H1 (cell line): ENCODE measurements around the gene POLDIP3. TPM values are rescaled to one million over a fixed set of nuclear protein-coding genes. Genes with fewer than 3 reads are reported as not detected.
A peak's percentile ranks its signal among the peaks of the same experiment; 100 is the strongest.

Source experiments
- CTCF ChIA-PET: fragments of 300-600 bp; sonication (Branson Sonifier 250); formaldehyde crosslinking; loops from one replicate; lab custom pipeline; 2021; ENCODE audit not compliant: partially characterized antibody; lab: Charles Lee
- POLR2A ChIA-PET: fragments of 300-600 bp; sonication (Branson Sonifier 250); formaldehyde crosslinking; loops from one replicate; lab custom pipeline; 2021; ENCODE audit warnings: inconsistent platforms; ENCODE audit not compliant: partially characterized antibody; lab: Charles Lee
- DNase-seq, 2 experiments: peaks; one replicate each; pipeline versions ENCODE4 v3.0.0 to v3.0.0-alpha.2; 2010 to 2022; ENCODE audit warnings: low spot score in 2 of 2, low read depth in 1 of 2, mixed read lengths in 1 of 2
- FAIRE-seq: peaks from 2 replicates; lab custom pipeline; 2011; peaks lifted over from hg19 to GRCh38; lab: Jason Lieb, UNC
- H2AFZ ChIP-seq: 2 replicates; pipeline ENCODE4 v1.8.1; 2012; ENCODE audit warnings: low read length, inconsistent platforms
- H2AK5ac ChIP-seq: 2 replicates; pipeline ENCODE4 v1.6.1; 2013; ENCODE audit warnings: low read depth, low read length
- H2BK120ac ChIP-seq: replicated peaks from 2 replicates; pipeline ENCODE3; 2013; ENCODE audit warnings: low read depth, low read length, inconsistent platforms
- H2BK12ac ChIP-seq: 2 replicates; pipeline ENCODE4 v1.6.1; 2013; ENCODE audit warnings: low read depth, low read length
- H2BK15ac ChIP-seq: 2 replicates; pipeline ENCODE4 v1.6.1; 2013; ENCODE audit warnings: low read length
- H2BK20ac ChIP-seq: 2 replicates; pipeline ENCODE4 v1.6.1; 2013; ENCODE audit warnings: low read length
- H2BK5ac ChIP-seq: 2 replicates; pipeline ENCODE4 v1.6.1; 2013; ENCODE audit warnings: low read depth, low read length
- H3K14ac ChIP-seq: 2 replicates; pipeline ENCODE4 v1.6.1; 2013; ENCODE audit warnings: inconsistent platforms; ENCODE audit not compliant: insufficient read length
- H3K18ac ChIP-seq: 2 replicates; pipeline ENCODE4 v1.6.1; 2013; ENCODE audit warnings: low read length; ENCODE audit errors: extremely low read depth
- H3K23ac ChIP-seq: 2 replicates; pipeline ENCODE4 v1.6.1; 2013; ENCODE audit warnings: inconsistent platforms; ENCODE audit not compliant: insufficient read length
- H3K23me2 ChIP-seq: 2 replicates; pipeline ENCODE4 v1.6.1; 2013; ENCODE audit warnings: low read depth, low read length
- H3K27ac ChIP-seq: 2 replicates; pipeline ENCODE4 v1.6.1; 2011; ENCODE audit warnings: low read depth, low read length, inconsistent platforms
- H3K27me3 ChIP-seq, 4 experiments: replicated peaks in 1 of 4; 1 replicate in 1 of 4; 2 replicates in 3 of 4; pipeline versions ENCODE4 v1.6.1 to v1.8.1; 2011 to 2013; ENCODE audit warnings: low read length in 3 of 4, mild to moderate bottlenecking in 3 of 4, inconsistent platforms in 2 of 4, mixed read lengths in 2 of 4, moderate library complexity in 1 of 4; ENCODE audit not compliant: control insufficient read depth in 3 of 4, insufficient read depth in 3 of 4; ENCODE audit errors: extremely low read depth in 1 of 4
- H3K36me3 ChIP-seq, 4 experiments: 2 replicates each; pipeline versions ENCODE4 v1.6.1 to v1.8.1; 2011 to 2013; ENCODE audit warnings: mild to moderate bottlenecking in 4 of 4, low read length in 3 of 4, moderate library complexity in 2 of 4, control low read depth in 1 of 4, inconsistent platforms in 1 of 4; ENCODE audit not compliant: insufficient read depth in 4 of 4, control insufficient read depth in 2 of 4
- H3K4ac ChIP-seq: replicated peaks from 2 replicates; pipeline ENCODE3; 2013; ENCODE audit warnings: low read length, low read depth, mixed read lengths, inconsistent platforms; ENCODE audit not compliant: insufficient read length
- H3K4me1 ChIP-seq, 4 experiments: replicated peaks in 1 of 4; 1 replicate in 1 of 4; 2 replicates in 3 of 4; pipeline versions ENCODE4 v1.6.1 to v1.8.1; 2011 to 2013; ENCODE audit warnings: low read length in 3 of 4, inconsistent platforms in 2 of 4, mixed read lengths in 1 of 4; ENCODE audit not compliant: insufficient read depth in 4 of 4, control insufficient read depth in 3 of 4
- H3K4me2 ChIP-seq, 2 experiments: 2 replicates each; pipeline versions ENCODE4 v1.6.1 to v1.8.1; 2011 to 2013; ENCODE audit warnings: low read depth in 2 of 2, low read length in 2 of 2, control low read depth in 1 of 2, inconsistent platforms in 1 of 2, mild to moderate bottlenecking in 1 of 2; ENCODE audit not compliant: insufficient read depth in 1 of 2
- H3K4me3 ChIP-seq, 4 experiments: fragments of 200-600, 300-600 bp in 1 of 4; sonication (generic), shearing (Covaris generic), sonication (Bioruptor Twin) in 1 of 4; 2 replicates each; pipeline versions ENCODE4 v1.5.1 to v1.8.1; 2011 to 2016; ENCODE audit warnings: low read length in 4 of 4, low read depth in 3 of 4, control low read depth in 2 of 4, inconsistent platforms in 2 of 4, mild to moderate bottlenecking in 2 of 4, mixed read lengths in 1 of 4, moderate library complexity in 1 of 4; ENCODE audit not compliant: insufficient read depth in 2 of 4; ENCODE audit errors: extremely low read depth in 1 of 4
- H3K56ac ChIP-seq: replicated peaks from 2 replicates; pipeline ENCODE3; 2013; ENCODE audit warnings: low read depth, mild to moderate bottlenecking, mixed read lengths, low read length, inconsistent platforms; ENCODE audit not compliant: insufficient read length
- H3K79me1 ChIP-seq: 2 replicates; pipeline ENCODE4 v1.6.1; 2013; ENCODE audit warnings: low read depth, low read length, control low read depth
- H3K79me2 ChIP-seq, 2 experiments: 2 replicates each; pipeline versions ENCODE4 v1.6.1 to v1.8.1; 2012 to 2013; ENCODE audit warnings: low read length in 2 of 2, mild to moderate bottlenecking in 2 of 2, inconsistent platforms in 1 of 2; ENCODE audit not compliant: insufficient read depth in 2 of 2, control insufficient read depth in 1 of 2
- H3K9ac ChIP-seq, 4 experiments: replicated peaks in 1 of 4; 1 replicate in 1 of 4; 2 replicates in 3 of 4; pipeline versions ENCODE4 v1.6.1 to v1.8.1; 2011 to 2013; ENCODE audit warnings: low read depth in 3 of 4, low read length in 3 of 4, control low read depth in 2 of 4, mild to moderate bottlenecking in 2 of 4, moderate library complexity in 2 of 4, inconsistent platforms in 1 of 4; ENCODE audit errors: extremely low read depth in 1 of 4
- H3K9me3 ChIP-seq, 2 experiments: 2 replicates each; pipeline versions ENCODE4 v1.6.1 to v1.8.1; 2012 to 2013; ENCODE audit warnings: mild to moderate bottlenecking in 2 of 2, moderate library complexity in 2 of 2, control low read depth in 1 of 2, inconsistent platforms in 1 of 2, low read depth in 1 of 2, low read length in 1 of 2, mixed read lengths in 1 of 2; ENCODE audit not compliant: insufficient read depth in 2 of 2
- H4K20me1 ChIP-seq, 2 experiments: replicated peaks in 1 of 2; 2 replicates each; pipeline versions ENCODE3 to v1.8.1; 2011 to 2013; ENCODE audit warnings: inconsistent platforms in 2 of 2, low read length in 2 of 2, mild to moderate bottlenecking in 1 of 2; ENCODE audit not compliant: insufficient read depth in 2 of 2, control insufficient read depth in 1 of 2
- H4K5ac ChIP-seq: 2 replicates; pipeline ENCODE4 v1.6.1; 2013; ENCODE audit warnings: low read length, low read depth, mixed read lengths, inconsistent platforms; ENCODE audit not compliant: insufficient read length
- H4K8ac ChIP-seq: 2 replicates; pipeline ENCODE4 v1.8.0; 2013; ENCODE audit warnings: mild to moderate bottlenecking, moderate library complexity, low read length, inconsistent platforms; ENCODE audit not compliant: insufficient read depth; ENCODE audit errors: extremely low read depth
- H4K91ac ChIP-seq: replicated peaks from 2 replicates; pipeline ENCODE3; 2013; ENCODE audit warnings: low read length, mixed read lengths, inconsistent platforms; ENCODE audit not compliant: insufficient read length
- ASH2L ChIP-seq: fragments of 200-600, 300-600 bp; sonication (generic); IDR thresholded peaks from one replicate; pipeline ENCODE4 v1.7.1; 2017; ENCODE audit warnings: low read length
- CREB1 ChIP-seq: IDR thresholded peaks from 2 replicates; pipeline ENCODE4 v1.6.1; 2012; ENCODE audit warnings: inconsistent platforms
- CTBP2 ChIP-seq: IDR thresholded peaks from 2 replicates; pipeline ENCODE4 v1.7.0; 2011; ENCODE audit warnings: borderline replicate concordance, mild to moderate bottlenecking, moderate library complexity, mixed read lengths, low read length; ENCODE audit not compliant: insufficient read depth, insufficient read length
- E2F6 ChIP-seq: IDR thresholded peaks from 2 replicates; pipeline ENCODE4 v1.6.1; 2012; ENCODE audit warnings: inconsistent platforms
- GABPA ChIP-seq: IDR thresholded peaks from 2 replicates; pipeline ENCODE4 v1.6.1; 2011; ENCODE audit warnings: mild to moderate bottlenecking, low read length, moderate library complexity, borderline replicate concordance; ENCODE audit not compliant: insufficient read depth
- KDM1A ChIP-seq: fragments of 200-600, 300-600 bp; sonication (generic); IDR thresholded peaks from 2 replicates; pipeline ENCODE4 v1.7.1; 2016; ENCODE audit warnings: mild to moderate bottlenecking, low read length, borderline replicate concordance
- PHF8 ChIP-seq: fragments of 200-600 bp; sonication (generic); conservative IDR thresholded peaks from 2 replicates; pipeline ENCODE4 v1.7.1; 2012; ENCODE audit warnings: low read depth, mild to moderate bottlenecking, inconsistent platforms, low read length, moderate library complexity
- RBBP5 ChIP-seq: IDR thresholded peaks from 2 replicates; pipeline ENCODE4 v1.7.1; 2012; ENCODE audit warnings: low read depth, mild to moderate bottlenecking, inconsistent platforms, low read length, moderate library complexity, borderline replicate concordance
- RXRA ChIP-seq: IDR thresholded peaks from 2 replicates; pipeline ENCODE4 v1.6.1; 2011; ENCODE audit warnings: low read depth, mild to moderate bottlenecking, low read length, moderate library complexity; ENCODE audit not compliant: insufficient read depth
- TAF7 ChIP-seq: optimal IDR thresholded peaks from 2 replicates; pipeline ENCODE3; 2011; ENCODE audit warnings: low read depth, mild to moderate bottlenecking, inconsistent platforms, low read length, moderate library complexity, borderline replicate concordance
- ZNF274 ChIP-seq: IDR thresholded peaks from 2 replicates; pipeline ENCODE4 v1.7.0; 2012; ENCODE audit warnings: low read length, borderline replicate concordance; ENCODE audit errors: extremely low read depth
- WGBS, 2 experiments: shearing (Covaris generic) in 1 of 2; methylation state at CpG; one replicate each; pipeline versions ENCODE4 v1.1.6 to v1.1.7; 2013 to 2015; ENCODE audit warnings: low lambda C conversion rate in 2 of 2, mixed read lengths in 2 of 2, inconsistent platforms in 1 of 2, low coverage in 1 of 2, missing lambda C conversion rate in 1 of 2; ENCODE audit not compliant: insufficient replicate concordance in 2 of 2, insufficient coverage in 1 of 2, insufficient read length in 1 of 2; ENCODE audit errors: extremely low coverage in 1 of 2, missing lambda C conversion rate in 1 of 2; 5-methylcytosine and 5-hydroxymethylcytosine counted together
- polyA plus RNA-seq, 7 experiments: library from polyadenylated mRNA; depleted of rRNA in 3 of 7; stranded (reverse) in 5 of 7; unstranded in 2 of 7; fragments of >200 nt in 5 of 7; fragments of 200-250 nt in 2 of 7; gene quantifications; 1 replicate in 5 of 7; 2 replicates in 1 of 7; 4 replicates in 1 of 7; pipeline versions ENCODE4 v1.2.1 to v1.2.3, GENCODE V29; 2011 to 2013; ENCODE audit warnings: missing spikeins in 2 of 7, mixed read lengths in 2 of 7
- total RNA-seq: library from RNA; stranded (reverse); fragmentation: NEBNext Ultra II Directional; extraction: Animal tissue kit (Norgen Biotek cat#: 25700); gene quantifications from 2 replicates; pipeline ENCODE4 v1.2.1, GENCODE V29; 2021

The POLDIP3 gene
- total and polyA plus RNA-seq, 2 of the 8 experiments (the other 6 are each of a cell fraction or from before 2014, with no cell fraction given): 43.5 to 84.6 TPM

DNA sequence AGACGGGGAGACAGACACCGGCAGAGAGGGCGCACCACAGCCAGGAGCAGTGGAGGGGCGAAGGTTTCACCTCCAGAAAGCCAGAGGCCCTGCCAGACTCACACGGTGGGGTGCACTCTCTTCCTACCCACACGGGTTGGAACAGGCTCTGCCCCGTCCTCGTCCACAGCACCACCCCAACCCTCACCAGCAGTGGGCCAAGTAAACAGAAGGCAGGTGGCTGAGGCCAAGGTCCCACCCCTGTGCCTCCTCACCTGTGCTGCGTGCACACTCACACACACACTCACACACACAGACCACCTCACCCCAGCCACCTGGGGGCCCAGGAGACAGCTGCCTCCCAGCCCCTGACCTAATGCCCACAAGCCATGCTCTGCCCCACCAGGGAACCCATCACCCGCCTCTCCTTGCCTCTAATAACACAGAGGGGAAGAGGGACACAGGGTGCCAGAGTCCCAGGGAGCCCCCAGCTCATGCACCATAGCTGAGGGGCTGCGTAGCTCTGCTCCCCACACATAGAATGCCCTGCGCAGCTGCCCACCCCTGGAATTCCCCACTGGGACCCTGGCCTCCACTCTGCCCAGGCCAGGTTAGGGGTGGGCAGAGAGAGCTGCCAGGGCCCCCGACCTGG, 31.4 kb upstream of the POLDIP3 start:
- Histone ChIP-seq H3K27ac (no peak overlapping the region), H2AFZ (no peak overlapping the region), H3K36me3 (no peaks in the 10 kb centered on the region), H4K20me1 (peaks cover 9 to 10% of the 10 kb centered on the region in 2 experiments), H2AK5ac (peak overlapping the region; percentile 65; the same call in 1 of the 2 replicates), H3K23me2 (peaks cover 8% of the 10 kb centered on the region), H3K4me2 (no peak overlapping the region), H4K5ac (no peak overlapping the region), H3K56ac (no peak overlapping the region), H2BK20ac (no peak overlapping the region), H2BK5ac (0 out of 2 replicates have a peak overlapping the region, but pooled peaks have one; percentile 77), H3K27me3 (peaks cover 0 to 2% (median 0%) of the 10 kb centered on the region in 4 experiments; a peak in 1 of 7 replicates), H3K79me2 (peaks cover 0 to 40% of the 10 kb centered on the region in 2 experiments; a peak in 2 of 4 replicates), H3K9me3 (no peaks in the 10 kb centered on the region), H3K4me1 (peaks cover 5 to 29% (median 20%) of the 10 kb centered on the region in 4 experiments), H4K91ac (no peak overlapping the region), H3K79me1 (peaks cover 24% of the 10 kb centered on the region), H3K4me3 (no peak overlapping the region), H3K23ac (no peak overlapping the region), H2BK120ac (no peak overlapping the region), H2BK15ac (0 out of 2 replicates have a peak overlapping the region, but pooled peaks have one; percentile 72), H4K8ac (no peak overlapping the region), H3K14ac (no peak overlapping the region), H3K18ac (no peak overlapping the region), H3K4ac (no peak overlapping the region), H2BK12ac (no peak overlapping the region), H3K9ac (no peak overlapping the region)
- FAIRE-seq (no peak), DNase-seq (no peak)
- WGBS, 2 experiments: 88% methylated on average over 11 of the region's 13 CpGs; no CpG with 5 or more reads in 1 of the 2 experiments
- CTCF ChIA-PET: interaction anchor here (0.6 to 2.5 kb wide), 5 partner anchors 14 to 414 kb away, joined by 3 to 11 read pairs (median 3); no protein-coding TSS in a partner anchor
- POLR2A ChIA-PET: interaction anchor here (0.6 to 1.4 kb wide), 2 partner anchors 31 to 84 kb away, joined by 3 to 10 read pairs; partner anchors contain the start of gene POLDIP3
- no peak for TF ChIP-seq PHF8
- no peak for TF ChIP-seq KDM1A
- no peak for TF ChIP-seq GABPA
- TF ChIP-seq CTBP2: no peak
- no peak for TF ChIP-seq RXRA
- no peak for TF ChIP-seq ZNF274
- no peak for TF ChIP-seq RBBP5
- TF ChIP-seq TAF7: no peak
- TF ChIP-seq E2F6: no peak
- TF ChIP-seq ASH2L: no peak
- TF ChIP-seq CREB1: no peak
